Gastrocnemius medialis (tissue), 4 donors: ENCODE data around the gene DUSP8.
A peak's percentile ranks its signal among the peaks of the same experiment; 100 is the strongest.

Experiments
- CTCF ChIP-seq, 5 experiments: fragments of 450-650 bp in 3 of 5; fragments of 200-600 bp in 2 of 5; sonication (generic) in 2 of 5; IDR thresholded peaks in 4 of 5; conservative IDR thresholded peaks in 1 of 5; 1 replicate in 4 of 5; 2 replicates in 1 of 5; pipeline ENCODE4 v1.5.1; 2016 to 2019; ENCODE audit warnings: antibody characterized with exemption in 5 of 5, mild to moderate bottlenecking in 3 of 5, moderate library complexity in 3 of 5
- POLR2A ChIP-seq, 2 donors: fragments of 450-650 bp; IDR thresholded peaks; one replicate each; pipeline ENCODE4 v1.6.1; 2017; ENCODE audit warnings: antibody characterized with exemption in 2 of 2, mild to moderate bottlenecking in 2 of 2, moderate library complexity in 2 of 2

GRCh38 chr11:1515082-1516060 lies 56.7 kb downstream of the DUSP8 start:
- TF ChIP-seq CTCF (IDR thresholded peaks at IDR 0.05 in 4 of 5, conservative IDR thresholded peaks at IDR 0.05 in 1 of 5) (peak; percentile 85 to 97 (median 95)), POLR2A (IDR thresholded peaks at IDR 0.05) (no peak)
